Cortex of kidney (tissue), 1 donor: ENCODE measurements around the gene WDTC1.

Experiments
- DNase-seq: peaks from one replicate; lab custom pipeline; 2025; lab: John Stamatoyannopoulos, UW

Gene WDTC1

GRCh38 chr1:27356277-27356618, 121.8 kb downstream of the WDTC1 start:
- DNase-seq: no peak

- DNase-seq: no peak
Measured at GRCh38 chr1:27356619-27357280, 122.3 kb downstream of the WDTC1 start.

GRCh38 chr1:27357281-27358037, 123.0 kb downstream of the WDTC1 start:
- no peak for DNase-seq
